HG03103 (cell line): ENCODE measurements around the gene KCNH1.
"Not testable (repeated sequence)": the region's sequence is repeated elsewhere in the genome, so short reads cannot be mapped to it uniquely, and the experiment has no call there.

Source experiments
- ATAC-seq: cut with Tn5 transposase; IDR thresholded peaks from one replicate; pipeline ENCODE4 v1.9.1; 2021; ENCODE audit warnings: low read depth; ENCODE audit not compliant: unreplicated experiment

Gene KCNH1

GRCh38 chr1:211099393-211099792 lies 34.6 kb downstream of the KCNH1 start:
- no peak for ATAC-seq

GRCh38 chr1:211095381-211095780 lies 38.6 kb downstream of the KCNH1 start:
- no peak for ATAC-seq

GRCh38 chr1:211092955-211093354 lies 41.0 kb downstream of the KCNH1 start:
- no peak for ATAC-seq

DNA sequence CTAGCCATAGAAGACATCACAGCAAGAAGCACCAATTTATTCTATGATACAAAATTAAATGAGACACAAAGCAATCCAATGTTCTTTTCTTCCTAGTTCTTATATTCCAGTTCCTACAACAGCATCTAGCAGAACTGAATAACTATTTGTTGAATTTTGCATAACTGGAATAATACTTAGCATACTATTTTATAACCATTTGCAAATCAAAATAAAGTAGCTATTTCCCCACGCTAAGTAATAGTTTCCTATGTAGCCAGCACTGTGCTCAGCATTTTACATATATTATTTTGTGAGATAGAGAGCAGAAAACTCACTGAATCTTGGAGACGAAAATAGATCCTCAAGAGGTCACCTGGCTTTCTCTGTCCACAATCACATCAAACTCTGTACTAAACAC lies 42.1 kb downstream of the KCNH1 start:
- ATAC-seq: no peak

- ATAC-seq: no peak
Observed at GRCh38 chr1:211089536-211089935, 44.4 kb downstream of the KCNH1 start.

DNA sequence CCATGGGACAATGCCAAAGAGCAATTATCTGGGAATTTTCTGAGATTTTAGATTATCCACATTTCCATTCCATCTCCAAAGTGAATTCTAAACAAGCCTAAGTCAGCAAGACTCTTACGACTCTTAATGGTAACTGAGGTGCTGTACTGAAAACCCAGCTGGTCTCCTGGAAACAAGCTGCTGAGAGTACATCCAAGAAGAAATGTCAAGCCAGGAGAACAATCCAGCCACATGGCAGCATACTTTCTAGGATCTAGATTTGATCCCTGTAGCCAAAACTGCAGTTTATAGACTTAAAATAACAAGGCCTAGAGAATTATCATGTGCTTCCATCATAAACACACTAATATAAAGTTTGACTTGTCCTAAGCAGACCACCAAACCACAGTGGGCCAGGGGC lies 45.8 kb downstream of the KCNH1 start:
- ATAC-seq: no peak

GRCh38 chr1:211082824-211083223 lies 51.1 kb downstream of the KCNH1 start:
- no peak for ATAC-seq

GRCh38 chr1:211081447-211081846 lies 52.5 kb downstream of the KCNH1 start:
- not testable (repeated sequence) for ATAC-seq

GRCh38 chr1:211068976-211069375 lies 65.0 kb downstream of the KCNH1 start:
- ATAC-seq: no peak

GRCh38 chr1:211066781-211067384 lies 67.1 kb downstream of the KCNH1 start:
- no peak for ATAC-seq

GRCh38 chr1:211041838-211042237 lies 92.1 kb downstream of the KCNH1 start:
- not testable (repeated sequence) for ATAC-seq

- ATAC-seq: no peak
Observed at GRCh38 chr1:211037095-211037494, 96.9 kb downstream of the KCNH1 start.

DNA sequence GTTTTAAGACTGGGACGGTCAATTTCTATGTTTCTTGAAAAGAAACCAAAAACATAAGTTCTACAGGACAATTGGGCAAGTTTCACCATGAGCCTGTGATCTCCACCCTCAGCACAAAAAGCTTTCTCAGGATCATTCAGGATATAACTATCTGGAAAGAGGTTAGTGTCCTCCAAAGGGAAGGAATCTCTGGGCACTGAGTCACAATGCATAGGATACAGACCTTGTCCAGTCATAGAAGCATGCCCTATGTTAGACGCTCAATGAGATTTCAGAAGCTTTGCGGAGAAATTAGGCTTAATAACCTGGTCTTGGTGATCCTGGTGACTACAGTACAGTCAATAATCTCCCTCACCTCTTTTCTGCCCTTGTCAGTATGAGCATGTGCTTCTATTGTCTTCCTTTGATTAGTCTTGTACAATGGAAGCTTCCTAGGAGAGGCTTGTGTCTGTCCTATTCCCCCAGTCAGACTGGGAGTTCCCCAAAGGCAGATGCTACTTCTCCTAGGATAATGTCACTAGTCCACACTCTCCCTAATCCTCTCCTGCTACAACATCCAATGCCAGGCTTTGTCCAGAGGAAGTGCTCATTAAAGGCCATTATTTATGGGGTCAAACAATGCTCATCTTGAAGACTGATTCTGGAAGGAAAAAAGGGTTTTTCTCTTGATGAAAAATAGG lies 97.4 kb downstream of the KCNH1 start:
- ATAC-seq: no peak

DNA sequence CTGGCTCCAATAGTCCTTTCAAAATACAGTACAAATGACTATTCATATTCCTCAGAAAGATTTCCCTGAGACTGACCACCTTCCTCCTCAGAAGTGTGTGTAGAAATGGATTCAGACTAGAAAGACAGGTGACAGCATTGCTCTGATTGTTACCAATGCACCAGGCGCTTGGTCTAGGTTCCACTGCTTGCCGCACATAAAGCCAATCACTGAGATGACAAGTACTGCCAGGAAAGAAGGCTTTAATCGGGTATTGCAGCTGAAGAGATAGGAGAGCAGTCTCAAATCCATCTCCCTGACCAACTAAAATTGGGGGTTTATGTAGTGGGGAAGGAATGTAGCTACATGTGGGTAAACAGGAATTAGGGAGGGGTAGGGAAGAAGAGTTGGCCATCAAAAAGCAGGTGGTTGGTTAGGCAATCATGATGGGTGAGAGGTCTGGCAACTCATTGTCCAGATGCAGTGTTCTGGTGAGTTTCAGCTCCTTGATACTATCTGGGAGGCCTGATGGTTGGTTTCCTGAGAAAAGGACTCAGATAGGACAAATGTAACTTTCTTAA lies 98.0 kb downstream of the KCNH1 start:
- ATAC-seq: no peak

DNA sequence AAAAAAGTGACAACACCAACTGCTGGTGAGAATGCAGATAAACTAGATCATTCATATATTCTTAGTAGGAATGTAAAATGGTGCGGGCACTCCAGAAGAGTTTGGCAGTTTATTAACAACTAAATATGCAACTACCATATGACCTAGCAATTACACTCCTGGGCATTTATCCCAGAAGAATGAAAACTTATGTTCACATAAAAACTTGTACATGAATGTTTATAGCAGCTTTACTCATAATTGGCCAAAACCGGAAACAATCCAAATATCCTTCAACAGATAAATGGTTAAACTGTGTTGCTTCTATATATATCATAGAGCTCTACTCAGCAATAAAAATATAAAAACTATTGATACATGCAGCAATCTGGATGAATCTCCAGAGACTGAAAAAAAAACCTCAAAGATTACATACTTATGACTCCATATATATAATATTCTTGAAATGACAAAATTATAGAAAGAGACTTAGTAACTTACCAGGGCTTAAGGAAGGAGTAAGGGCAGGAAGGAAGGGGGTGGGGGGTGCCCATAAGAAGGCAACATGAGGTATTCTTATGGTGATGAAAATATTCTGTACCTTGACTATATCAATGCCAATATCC lies 99.9 kb downstream of the KCNH1 start:
- ATAC-seq: no peak

- ATAC-seq: no peak
Observed at GRCh38 chr1:211024901-211025300, 109.0 kb downstream of the KCNH1 start.

DNA sequence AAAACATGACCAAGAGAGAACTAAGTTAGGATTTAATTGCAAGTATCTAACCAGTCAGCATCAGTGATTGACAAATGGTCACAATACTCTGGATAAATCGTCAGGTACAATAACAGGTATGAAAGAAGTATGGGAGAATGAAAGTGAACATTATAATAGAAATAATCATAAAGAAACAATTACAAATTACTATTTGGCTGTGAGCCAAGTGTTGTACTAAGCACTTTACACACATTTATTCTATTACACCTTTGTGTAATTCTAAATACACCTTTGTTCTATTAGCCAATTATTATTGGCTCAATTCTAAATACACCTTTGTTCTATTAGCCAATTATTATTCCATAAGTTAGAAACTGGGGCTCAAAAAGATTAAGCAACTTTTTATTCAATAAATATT lies 114.7 kb downstream of the KCNH1 start:
- no peak for ATAC-seq

DNA sequence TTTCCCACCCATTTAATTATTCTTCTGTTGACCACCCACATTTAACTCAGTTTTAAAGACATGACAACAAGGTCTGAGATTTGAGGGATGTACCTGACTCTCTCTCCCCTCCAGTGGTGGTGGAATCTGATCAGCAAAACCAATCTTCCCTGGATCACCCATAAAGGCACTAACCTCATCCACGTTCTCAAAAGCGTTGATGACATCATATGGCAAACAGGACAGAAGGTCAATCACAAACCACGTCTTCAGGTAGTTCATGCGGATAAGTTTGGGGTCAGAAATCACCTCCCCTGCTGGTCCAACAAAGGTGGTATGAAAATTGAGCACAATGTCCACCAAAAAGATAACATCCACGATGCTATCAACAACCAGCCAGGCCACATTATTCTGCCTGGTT lies 115.3 kb downstream of the KCNH1 start:
- ATAC-seq: no peak

DNA sequence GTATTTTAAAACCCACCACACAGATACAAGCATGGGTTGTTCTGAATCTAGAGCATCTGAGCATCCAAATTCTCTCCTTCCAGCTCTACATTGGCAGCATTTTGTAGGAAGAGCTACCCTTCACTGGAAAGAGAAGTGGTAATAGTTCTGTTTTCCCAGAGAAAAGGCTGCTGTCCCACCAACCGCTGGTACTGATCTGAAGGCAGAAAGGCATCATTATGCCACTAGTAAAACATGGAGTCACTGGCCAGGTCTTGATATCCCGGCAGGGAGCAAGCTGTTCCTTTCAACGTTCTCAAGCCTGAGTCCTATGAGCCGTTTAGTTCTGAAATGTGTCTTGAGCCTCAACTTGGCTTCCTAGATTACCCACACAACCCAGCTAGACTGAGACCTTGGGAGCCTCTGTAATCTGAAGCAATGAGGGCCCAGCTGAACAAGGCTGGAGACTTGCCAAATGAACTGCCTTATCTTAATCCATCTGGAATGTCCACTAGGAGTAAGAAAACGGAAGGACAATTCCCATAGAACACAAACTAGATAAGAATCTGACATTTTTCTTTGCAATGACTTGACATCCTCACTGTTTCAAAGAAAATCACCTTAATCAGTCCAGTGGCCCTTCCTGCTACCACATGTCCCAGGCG lies 116.8 kb downstream of the KCNH1 start:
- no peak for ATAC-seq

DNA sequence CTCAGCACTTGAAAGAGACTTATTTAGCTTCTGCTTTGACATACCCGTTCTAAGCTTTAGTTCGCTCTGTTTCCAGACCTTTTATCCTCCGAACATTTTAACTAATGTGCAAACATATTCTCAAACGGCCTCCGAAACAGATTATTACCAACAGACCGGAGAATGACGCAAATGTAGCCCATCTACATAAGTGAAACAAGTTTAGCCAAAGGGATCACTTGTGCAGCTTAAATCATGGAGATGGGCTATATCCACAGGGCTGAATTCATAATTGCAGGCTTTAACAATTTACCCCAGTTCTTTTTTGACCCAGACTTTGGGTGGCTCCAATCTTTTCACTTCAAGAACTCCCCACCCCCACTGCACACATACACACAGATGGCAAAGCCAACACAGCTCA lies 119.7 kb downstream of the KCNH1 start:
- no peak for ATAC-seq
